GM12891 (cell line): Measurements from ENCODE around the gene EIF4EBP2.

ENCODE experiments used
- DNase-seq: peaks from one replicate; pipeline ENCODE4 v3.0.0; 2011; ENCODE audit warnings: low spot score; ENCODE audit not compliant: insufficient read length
- FAIRE-seq: peaks from 2 replicates; lab custom pipeline; 2011; peaks lifted over from hg19 to GRCh38; lab: Jason Lieb, UNC
- PAX5 ChIP-seq: IDR thresholded peaks from 2 replicates; pipeline ENCODE4 v1.6.1; 2011; ENCODE audit warnings: low read length, moderate library complexity, mild to moderate bottlenecking; ENCODE audit not compliant: insufficient read depth, severe bottlenecking
- POLR2A ChIP-seq: IDR thresholded peaks from 2 replicates; pipeline ENCODE4 v1.6.1; 2011; ENCODE audit warnings: low read depth, low read length, control low read depth
- POLR2AphosphoS5 ChIP-seq: IDR thresholded peaks from 2 replicates; pipeline ENCODE4 v1.6.1; 2011; ENCODE audit warnings: low read depth, low read length, control low read depth
- POU2F2 ChIP-seq: IDR thresholded peaks from 2 replicates; pipeline ENCODE4 v1.6.1; 2011; ENCODE audit warnings: low read depth, mild to moderate bottlenecking, control low read depth, low read length, moderate library complexity
- SPI1 ChIP-seq: IDR thresholded peaks from 2 replicates; pipeline ENCODE4 v1.6.1; 2011; ENCODE audit warnings: low read depth, low read length, control low read depth
- TAF1 ChIP-seq: IDR thresholded peaks from 2 replicates; pipeline ENCODE4 v1.6.1; 2011; ENCODE audit warnings: low read depth, low read length, control low read depth

Gene EIF4EBP2

GRCh38 chr10:70425096-70425495, 21.2 kb downstream of the EIF4EBP2 start:
- DNase-seq: no peak
- no peak for FAIRE-seq
- TF ChIP-seq POLR2A: no peak
- TF ChIP-seq SPI1: no peak

DNA sequence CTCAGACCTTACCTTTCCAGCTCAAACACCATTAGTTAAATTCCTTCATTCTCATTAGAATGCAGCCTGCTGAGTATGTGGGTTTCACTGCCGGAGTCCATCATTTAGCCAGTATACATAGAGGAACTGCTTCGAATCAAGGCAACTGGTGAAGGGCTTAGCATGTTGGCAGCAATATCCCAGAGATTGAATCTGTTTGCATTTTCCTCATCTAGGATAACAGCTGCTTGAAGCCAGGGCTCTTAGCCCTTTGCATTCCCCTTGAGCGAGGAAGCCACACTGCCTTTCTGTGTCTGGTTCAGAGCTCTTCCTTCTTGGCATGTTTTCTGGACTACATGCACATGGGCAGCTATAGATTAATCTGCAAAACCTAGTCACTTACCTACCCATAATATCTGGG, 22.9 kb downstream of the EIF4EBP2 start:
- DNase-seq: no peak
- no peak for FAIRE-seq
- TF ChIP-seq POLR2AphosphoS5 (no peak), TAF1 (no peak), PAX5 (no peak), SPI1 (no peak), POU2F2 (no peak)

DNA sequence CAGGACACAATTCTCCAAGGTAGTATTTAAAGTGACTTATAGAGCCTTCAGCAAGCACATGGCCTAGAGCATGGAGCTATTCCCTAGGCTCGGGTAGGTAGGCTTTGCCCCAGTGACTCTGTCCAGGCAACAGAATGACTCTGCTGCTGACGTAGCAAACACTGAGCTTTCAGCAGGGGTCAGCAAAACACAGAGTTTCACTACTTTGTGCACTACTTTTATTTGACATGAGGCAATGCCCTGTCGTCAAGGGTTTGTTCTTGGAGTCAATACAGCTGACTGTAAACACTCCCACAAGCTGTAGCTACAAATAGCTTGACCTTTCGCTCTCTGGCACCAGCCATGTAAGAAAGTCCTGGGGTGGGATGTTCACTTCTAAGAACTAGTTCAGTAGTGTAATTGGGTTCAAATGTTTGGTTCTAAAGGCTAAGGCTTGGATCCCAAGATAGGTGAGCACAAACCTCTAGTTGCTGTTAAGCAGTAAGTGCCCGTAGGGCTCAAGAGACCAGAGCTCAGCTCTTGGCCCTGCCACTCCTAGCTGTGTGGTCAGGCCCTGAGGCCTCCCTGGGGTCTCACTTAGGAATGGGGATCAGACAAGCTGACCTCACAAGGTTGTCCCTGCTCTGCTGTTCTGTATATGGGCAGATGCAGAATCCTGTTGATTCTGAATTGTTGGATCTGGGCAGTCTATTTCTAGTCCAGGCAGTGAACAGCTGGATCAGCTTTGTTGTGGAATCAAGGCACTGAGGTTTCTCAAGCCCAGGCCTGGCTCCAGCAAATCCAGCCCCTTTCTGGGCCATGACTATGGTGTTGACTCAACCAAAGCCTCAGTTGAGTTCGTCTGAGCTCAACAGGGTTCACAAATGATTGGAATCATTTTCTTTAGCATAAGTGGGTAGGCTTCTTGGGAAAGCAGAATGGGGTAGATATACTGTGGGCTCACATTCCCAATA, 26.8 kb downstream of the EIF4EBP2 start:
- TF ChIP-seq SPI1 (no peak), POLR2A (no peak), TAF1 (no peak), PAX5 (no peak), POU2F2 (no peak), POLR2AphosphoS5 (no peak)
- no peak for DNase-seq
- FAIRE-seq: no peak

- FAIRE-seq (no peak), DNase-seq (no peak)
- no peak for TF ChIP-seq TAF1
- TF ChIP-seq POU2F2: no peak
- TF ChIP-seq POLR2A: no peak
- TF ChIP-seq PAX5: no peak
- TF ChIP-seq POLR2AphosphoS5: no peak
These were observed 28.2 kb downstream of the EIF4EBP2 start for GRCh38 chr10:70432101-70432500.

DNA sequence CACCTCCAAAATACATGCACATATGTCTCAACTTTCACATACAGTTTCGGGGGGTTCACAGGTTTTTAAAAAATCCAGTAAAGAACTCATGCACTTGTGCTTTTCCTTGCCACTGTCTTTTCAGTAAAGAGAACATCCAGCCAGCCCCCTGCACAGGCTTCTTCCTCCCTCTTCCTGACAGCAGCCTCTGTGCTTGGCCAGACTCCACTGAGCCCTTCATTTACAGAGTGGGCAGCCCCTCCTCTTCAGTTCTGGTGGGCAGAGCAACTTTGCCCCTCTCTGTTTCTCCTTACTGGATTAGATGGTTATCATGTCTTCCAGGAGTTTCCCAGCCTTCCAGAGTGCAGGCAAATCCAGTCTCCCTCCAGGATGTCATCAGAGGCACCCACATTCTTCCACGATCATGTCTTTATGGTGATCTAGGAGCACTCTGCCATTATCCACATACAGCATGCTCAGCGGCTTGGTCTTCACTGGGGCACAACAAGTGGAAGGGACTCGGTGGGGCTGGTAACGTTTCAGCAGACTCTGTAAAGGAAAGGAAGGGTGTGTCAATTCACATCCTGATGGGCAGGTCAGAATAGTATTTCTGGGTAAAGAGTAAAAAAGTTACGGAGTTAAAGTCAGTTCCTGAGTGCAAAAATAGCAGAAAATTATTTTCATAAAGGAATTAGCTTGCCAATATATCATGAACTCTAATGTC, 28.8 kb downstream of the EIF4EBP2 start:
- DNase-seq: no peak
- TF ChIP-seq PAX5 (no peak), TAF1 (no peak), POLR2A (no peak), POLR2AphosphoS5 (no peak), SPI1 (no peak), POU2F2 (no peak)
- FAIRE-seq: no peak

- DNase-seq (no peak), FAIRE-seq (no peak)
- no peak for TF ChIP-seq SPI1
- no peak for TF ChIP-seq POLR2AphosphoS5
- TF ChIP-seq POU2F2: no peak
These were observed 29.8 kb downstream of the EIF4EBP2 start for GRCh38 chr10:70433581-70434280.

GRCh38 chr10:70435241-70436085, 31.5 kb downstream of the EIF4EBP2 start:
- FAIRE-seq (no peak), DNase-seq (no peak)
- TF ChIP-seq POLR2A: no peak
- TF ChIP-seq POU2F2: no peak
- TF ChIP-seq SPI1: no peak
- TF ChIP-seq TAF1: no peak
- TF ChIP-seq POLR2AphosphoS5: no peak
- TF ChIP-seq PAX5: no peak

GRCh38 chr10:70437721-70438120, 33.8 kb downstream of the EIF4EBP2 start:
- DNase-seq (no peak), FAIRE-seq (no peak)
- TF ChIP-seq PAX5 (no peak), POU2F2 (no peak), TAF1 (no peak), POLR2A (no peak), POLR2AphosphoS5 (no peak), SPI1 (no peak)

- TF ChIP-seq PAX5 (no peak), TAF1 (no peak), POU2F2 (no peak), POLR2AphosphoS5 (no peak)
- FAIRE-seq (no peak), DNase-seq (no peak)
These were observed 36.6 kb downstream of the EIF4EBP2 start for GRCh38 chr10:70440296-70441160.
